Endothelial cell of umbilical vein (primary cell): ENCODE measurements around the gene E2F2. TPM values are rescaled to one million over a fixed set of nuclear protein-coding genes. Genes with fewer than 3 reads are reported as not detected.

Experiments used
- BruUV-seq: library from RNA; stranded (reverse); fragments of 400-500 nt; replicated peaks from 2 replicates; lab custom pipeline; 2021; lab: Mats Ljungman, UMichigan
- CTCF ChIA-PET: fragments of 300-600, 350-600 bp; sonication (Branson Sonifier 250); formaldehyde crosslinking; loops from one replicate; lab custom pipeline; 2021; ENCODE audit warnings: antibody characterized with exemption, inconsistent platforms; lab: Charles Lee
- POLR2A ChIA-PET: fragments of 300-600, 350-600 bp; sonication (Branson Sonifier 250); formaldehyde crosslinking; loops from one replicate; lab custom pipeline; 2021; ENCODE audit warnings: antibody characterized with exemption, inconsistent platforms; lab: Charles Lee
- DNase-seq: peaks from one replicate; pipeline ENCODE4 v3.0.0-alpha.2; 2011; ENCODE audit warnings: low read depth, low spot score
- FAIRE-seq: peaks from 2 replicates; lab custom pipeline; 2011; peaks lifted over from hg19 to GRCh38; lab: Jason Lieb, UNC
- H2AFZ ChIP-seq: 2 replicates; pipeline ENCODE4 v1.6.0; 2012; ENCODE audit warnings: low read depth, low read length, control low read depth, inconsistent platforms
- H3K27ac ChIP-seq: 2 replicates; pipeline ENCODE4 v1.5.1; 2011; ENCODE audit warnings: low read depth, mild to moderate bottlenecking, control low read depth, low read length, moderate library complexity; ENCODE audit not compliant: insufficient read depth
- H3K27me3 ChIP-seq, 2 experiments: 2 replicates each; pipeline versions ENCODE4 v1.6.0 to v1.6.1; 2011; ENCODE audit warnings: low read length in 2 of 2, mixed read lengths in 1 of 2; ENCODE audit not compliant: control insufficient read depth in 2 of 2, insufficient read depth in 2 of 2
- H3K36me3 ChIP-seq, 2 experiments: 2 replicates in 1 of 2; 3 replicates in 1 of 2; pipeline ENCODE4 v1.5.1; 2011; ENCODE audit warnings: low read length in 2 of 2, mild to moderate bottlenecking in 1 of 2, moderate library complexity in 1 of 2; ENCODE audit not compliant: control insufficient read depth in 2 of 2, insufficient read depth in 2 of 2; ENCODE audit errors: extremely low read depth in 1 of 2
- H3K4me1 ChIP-seq: 3 replicates; pipeline ENCODE4 v1.5.1; 2011; ENCODE audit warnings: mild to moderate bottlenecking, low read length; ENCODE audit not compliant: control insufficient read depth, insufficient read depth; ENCODE audit errors: extremely low read depth
- H3K4me2 ChIP-seq: 2 replicates; pipeline ENCODE4 v1.6.1; 2011; ENCODE audit warnings: low read length, control low read depth, mixed read lengths; ENCODE audit not compliant: insufficient read depth
- H3K4me3 ChIP-seq, 3 experiments: fragments of 200-600 bp in 1 of 3; sonication (generic), shearing (Covaris generic) in 1 of 3; replicated peaks in 1 of 3; 2 replicates each; pipeline ENCODE4 v1.5.1; 2011 to 2016; ENCODE audit warnings: control low read depth in 3 of 3, low read length in 3 of 3, mild to moderate bottlenecking in 2 of 3, inconsistent platforms in 1 of 3, low read depth in 1 of 3, moderate library complexity in 1 of 3; ENCODE audit not compliant: insufficient read depth in 1 of 3
- H3K79me2 ChIP-seq: 2 replicates; pipeline ENCODE4 v1.6.0; 2012; ENCODE audit warnings: low read length, inconsistent platforms; ENCODE audit not compliant: control insufficient read depth, insufficient read depth
- H3K9ac ChIP-seq: replicated peaks from 2 replicates; pipeline ENCODE3; 2011; ENCODE audit warnings: low read length, control low read depth; ENCODE audit not compliant: insufficient read depth; ENCODE audit errors: extremely low read depth
- H3K9me1 ChIP-seq: replicated peaks from 3 replicates; pipeline ENCODE4 v1.6.0; 2011; ENCODE audit warnings: mild to moderate bottlenecking, low read length; ENCODE audit not compliant: control insufficient read depth, insufficient read depth; ENCODE audit errors: extremely low read depth
- H3K9me3 ChIP-seq: replicated peaks from 2 replicates; pipeline ENCODE4 v1.5.1; 2012; ENCODE audit warnings: low read length, inconsistent platforms; ENCODE audit not compliant: control insufficient read depth, insufficient read depth
- H4K20me1 ChIP-seq: replicated peaks from 2 replicates; pipeline ENCODE3; 2011; ENCODE audit warnings: mild to moderate bottlenecking, low read length; ENCODE audit not compliant: control insufficient read depth, insufficient read depth; ENCODE audit errors: extremely low read depth
- EZH2 ChIP-seq: IDR thresholded peaks from 2 replicates; pipeline ENCODE4 v1.6.1; 2012; ENCODE audit warnings: borderline replicate concordance, low read depth, mild to moderate bottlenecking, moderate library complexity, low read length, inconsistent platforms; ENCODE audit not compliant: severe bottlenecking
- FOS ChIP-seq: IDR thresholded peaks from 2 replicates; pipeline ENCODE4 v1.6.1; 2011; ENCODE audit warnings: mild to moderate bottlenecking, low read length, moderate library complexity, borderline replicate concordance; ENCODE audit not compliant: insufficient read depth
- GATA2 ChIP-seq: IDR thresholded peaks from 2 replicates; pipeline ENCODE4 v1.7.0; 2011; ENCODE audit warnings: low read depth, mild to moderate bottlenecking, moderate library complexity, mixed read lengths, low read length; ENCODE audit not compliant: insufficient read length, insufficient read depth
- JUN ChIP-seq: IDR thresholded peaks from 2 replicates; pipeline ENCODE4 v1.6.1; 2011; ENCODE audit warnings: borderline replicate concordance, low read depth; ENCODE audit not compliant: insufficient read length, insufficient read depth
- MYC ChIP-seq: IDR thresholded peaks from one replicate; pipeline ENCODE4 v1.6.1; 2011; ENCODE audit warnings: mild to moderate bottlenecking, low read depth, low read length
- POLR2A ChIP-seq: IDR thresholded peaks from 2 replicates; pipeline ENCODE4 v1.6.1; 2012; ENCODE audit warnings: low read depth, mild to moderate bottlenecking, control low read depth, low read length
- POLR2AphosphoS5 ChIP-seq: IDR thresholded peaks from 2 replicates; pipeline ENCODE4 v1.6.1; 2012; ENCODE audit warnings: low read depth, mild to moderate bottlenecking, control low read depth, low read length, moderate library complexity; ENCODE audit not compliant: insufficient read depth
- dilution Hi-C: fragments of 300-500 bp; cut with MboI; formaldehyde crosslinking; loops from one replicate; pipeline ENCODE4 v1.15.0; 2019; ENCODE audit warnings: low sequenced_read_pairs; ENCODE audit not compliant: extremely low pct_ligation_motif_present
- intact Hi-C: fragments of 100-400 bp; cut with micrococcal nuclease; formaldehyde crosslinking; loops from one replicate; pipeline ENCODE4 v1.10.0; 2022
- polyA plus RNA-seq, 4 experiments: library from polyadenylated mRNA; depleted of rRNA in 3 of 4; stranded (reverse) in 3 of 4; unstranded in 1 of 4; fragments of >200 nt; gene quantifications; 2 replicates each; pipeline versions ENCODE4 v1.2.1 to v1.2.3, GENCODE V29; 2011 to 2012; ENCODE audit warnings: missing spikeins in 1 of 4
- total RNA-seq: library from RNA; stranded (reverse); gene quantifications from 2 replicates; pipeline ENCODE4 v1.2.3, GENCODE V29; 2021
- TF ChIP-seq, protein P1 (sequence below), 2 donors: IDR thresholded peaks; 1 replicate in 1 of 2; 2 replicates in 1 of 2; pipeline ENCODE4 v1.5.1; 2011; ENCODE audit warnings: low read length in 2 of 2, mild to moderate bottlenecking in 2 of 2, moderate library complexity in 2 of 2, control low read depth in 1 of 2, inconsistent platforms in 1 of 2, low read depth in 1 of 2; ENCODE audit not compliant: insufficient read depth in 1 of 2; ENCODE audit errors: extremely low read depth in 1 of 2
- TF ChIP-seq, protein P2 (sequence below): IDR thresholded peaks from 2 replicates; pipeline ENCODE4 v1.6.1; 2011; ENCODE audit not compliant: insufficient read depth, insufficient read length

The E2F2 gene
- total and polyA plus RNA-seq, 2 donors (not counting 3 experiments of a cell fraction or from before 2014, with no cell fraction given) = 1.1 to 5.6 TPM

- TF ChIP-seq JUN = no peak
- TF ChIP-seq FOS = no peak
- TF ChIP-seq EZH2 = no peak
- TF ChIP-seq, protein P1, sequence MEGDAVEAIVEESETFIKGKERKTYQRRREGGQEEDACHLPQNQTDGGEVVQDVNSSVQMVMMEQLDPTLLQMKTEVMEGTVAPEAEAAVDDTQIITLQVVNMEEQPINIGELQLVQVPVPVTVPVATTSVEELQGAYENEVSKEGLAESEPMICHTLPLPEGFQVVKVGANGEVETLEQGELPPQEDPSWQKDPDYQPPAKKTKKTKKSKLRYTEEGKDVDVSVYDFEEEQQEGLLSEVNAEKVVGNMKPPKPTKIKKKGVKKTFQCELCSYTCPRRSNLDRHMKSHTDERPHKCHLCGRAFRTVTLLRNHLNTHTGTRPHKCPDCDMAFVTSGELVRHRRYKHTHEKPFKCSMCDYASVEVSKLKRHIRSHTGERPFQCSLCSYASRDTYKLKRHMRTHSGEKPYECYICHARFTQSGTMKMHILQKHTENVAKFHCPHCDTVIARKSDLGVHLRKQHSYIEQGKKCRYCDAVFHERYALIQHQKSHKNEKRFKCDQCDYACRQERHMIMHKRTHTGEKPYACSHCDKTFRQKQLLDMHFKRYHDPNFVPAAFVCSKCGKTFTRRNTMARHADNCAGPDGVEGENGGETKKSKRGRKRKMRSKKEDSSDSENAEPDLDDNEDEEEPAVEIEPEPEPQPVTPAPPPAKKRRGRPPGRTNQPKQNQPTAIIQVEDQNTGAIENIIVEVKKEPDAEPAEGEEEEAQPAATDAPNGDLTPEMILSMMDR (IDR thresholded peaks at IDR 0.05; ENCODE audit: extremely low read depth in 1 of 2, insufficient read depth in 1 of 2, low read depth in 1 of 2, low read length in 2 of 2) = no peak
- no peak for TF ChIP-seq POLR2A
- TF ChIP-seq POLR2AphosphoS5 = no peak
- no peak for TF ChIP-seq MYC
- TF ChIP-seq, protein P2, sequence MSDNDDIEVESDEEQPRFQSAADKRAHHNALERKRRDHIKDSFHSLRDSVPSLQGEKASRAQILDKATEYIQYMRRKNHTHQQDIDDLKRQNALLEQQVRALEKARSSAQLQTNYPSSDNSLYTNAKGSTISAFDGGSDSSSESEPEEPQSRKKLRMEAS = no peak
- no peak for TF ChIP-seq GATA2
- no TSS peak for BruUV-seq
- FAIRE-seq = peak; percentile 98
Measured at GRCh38 chr1:23528250-23528978, 2.6 kb downstream of the E2F2 start.

More at GRCh38 chr1:23528250-23528978, 2.6 kb downstream of the E2F2 start:
- H3K27ac ChIP-seq = peak overlapping the region; percentile 46
- no peaks in the 10 kb centered on the region for H3K9me1 ChIP-seq
- peak overlapping the region; percentile 53 for H3K4me2 ChIP-seq
- dilution Hi-C loops = no loop called here
- H3K9ac ChIP-seq = peak overlapping the region; percentile 10
- H3K9me3 ChIP-seq = no peaks in the 10 kb centered on the region
- H3K27me3 ChIP-seq = no peaks in the 10 kb centered on the region
- peak; percentile 49 for DNase-seq
- H3K36me3 ChIP-seq = no peaks in the 10 kb centered on the region
- H3K79me2 ChIP-seq = peaks cover 12% of the 10 kb centered on the region
- H2AFZ ChIP-seq = peak overlapping the region; percentile 71
- H3K4me3 ChIP-seq = no peak overlapping the region
- intact Hi-C loops = loop anchor here (1.0 kb wide), 1 partner anchor 9 kb away; no protein-coding TSS in a partner anchor
- CTCF ChIA-PET = interaction anchor here (0.8 to 16.6 kb wide), 7 partner anchors 11 to 109 kb away, joined by 3 to 192 read pairs (median 6); no protein-coding TSS in a partner anchor
- no peaks in the 10 kb centered on the region for H4K20me1 ChIP-seq
- POLR2A ChIA-PET = interaction anchor here (0.6 kb wide), 1 partner anchor 549 kb away, joined by 3 read pairs; no protein-coding TSS in a partner anchor
- H3K4me1 ChIP-seq = peaks cover 35% of the 10 kb centered on the region
